Epithelial cell of esophagus (primary cell): ENCODE measurements around the gene TMEM175.

ENCODE experiments used
- DNase-seq: peaks from one replicate; pipeline ENCODE4 v3.0.0; 2010; ENCODE audit warnings: low read depth
- H3K4me3 ChIP-seq: 2 replicates; pipeline ENCODE4 v1.5.1; 2011; ENCODE audit warnings: mild to moderate bottlenecking, low read length, control low read depth
- TF ChIP-seq, protein P1 (sequence below): IDR thresholded peaks from 2 replicates; pipeline ENCODE4 v1.5.1; 2011; ENCODE audit warnings: low read depth, mild to moderate bottlenecking, low read length, control low read depth, inconsistent platforms; ENCODE audit not compliant: insufficient read depth; ENCODE audit errors: missing control alignments

Gene TMEM175

DNA sequence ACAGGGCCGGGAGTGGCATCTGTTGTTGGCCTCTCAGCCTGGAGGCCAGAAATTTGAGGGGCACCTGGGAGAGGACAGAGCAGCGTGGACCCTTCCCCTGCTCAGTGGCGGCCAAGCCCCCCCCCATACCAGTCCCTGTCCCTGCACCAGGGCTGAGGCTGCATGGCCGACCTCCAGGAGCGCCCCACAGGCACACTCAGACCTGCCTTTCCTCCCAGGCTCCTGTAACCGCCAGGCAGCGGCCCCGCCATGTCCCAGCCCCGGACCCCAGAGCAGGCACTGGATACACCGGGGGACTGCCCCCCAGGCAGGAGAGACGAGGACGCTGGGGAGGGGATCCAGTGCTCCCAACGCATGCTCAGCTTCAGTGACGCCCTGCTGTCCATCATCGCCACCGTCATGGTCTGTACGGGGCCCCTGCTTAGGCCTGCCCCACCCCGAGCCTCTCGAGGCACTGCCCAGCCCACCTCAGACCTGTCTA, 15.3 kb downstream of the TMEM175 start:
- H3K4me3 ChIP-seq = no peak overlapping the region
- TF ChIP-seq, protein P1, sequence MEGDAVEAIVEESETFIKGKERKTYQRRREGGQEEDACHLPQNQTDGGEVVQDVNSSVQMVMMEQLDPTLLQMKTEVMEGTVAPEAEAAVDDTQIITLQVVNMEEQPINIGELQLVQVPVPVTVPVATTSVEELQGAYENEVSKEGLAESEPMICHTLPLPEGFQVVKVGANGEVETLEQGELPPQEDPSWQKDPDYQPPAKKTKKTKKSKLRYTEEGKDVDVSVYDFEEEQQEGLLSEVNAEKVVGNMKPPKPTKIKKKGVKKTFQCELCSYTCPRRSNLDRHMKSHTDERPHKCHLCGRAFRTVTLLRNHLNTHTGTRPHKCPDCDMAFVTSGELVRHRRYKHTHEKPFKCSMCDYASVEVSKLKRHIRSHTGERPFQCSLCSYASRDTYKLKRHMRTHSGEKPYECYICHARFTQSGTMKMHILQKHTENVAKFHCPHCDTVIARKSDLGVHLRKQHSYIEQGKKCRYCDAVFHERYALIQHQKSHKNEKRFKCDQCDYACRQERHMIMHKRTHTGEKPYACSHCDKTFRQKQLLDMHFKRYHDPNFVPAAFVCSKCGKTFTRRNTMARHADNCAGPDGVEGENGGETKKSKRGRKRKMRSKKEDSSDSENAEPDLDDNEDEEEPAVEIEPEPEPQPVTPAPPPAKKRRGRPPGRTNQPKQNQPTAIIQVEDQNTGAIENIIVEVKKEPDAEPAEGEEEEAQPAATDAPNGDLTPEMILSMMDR = no peak
- no peak for DNase-seq

DNA sequence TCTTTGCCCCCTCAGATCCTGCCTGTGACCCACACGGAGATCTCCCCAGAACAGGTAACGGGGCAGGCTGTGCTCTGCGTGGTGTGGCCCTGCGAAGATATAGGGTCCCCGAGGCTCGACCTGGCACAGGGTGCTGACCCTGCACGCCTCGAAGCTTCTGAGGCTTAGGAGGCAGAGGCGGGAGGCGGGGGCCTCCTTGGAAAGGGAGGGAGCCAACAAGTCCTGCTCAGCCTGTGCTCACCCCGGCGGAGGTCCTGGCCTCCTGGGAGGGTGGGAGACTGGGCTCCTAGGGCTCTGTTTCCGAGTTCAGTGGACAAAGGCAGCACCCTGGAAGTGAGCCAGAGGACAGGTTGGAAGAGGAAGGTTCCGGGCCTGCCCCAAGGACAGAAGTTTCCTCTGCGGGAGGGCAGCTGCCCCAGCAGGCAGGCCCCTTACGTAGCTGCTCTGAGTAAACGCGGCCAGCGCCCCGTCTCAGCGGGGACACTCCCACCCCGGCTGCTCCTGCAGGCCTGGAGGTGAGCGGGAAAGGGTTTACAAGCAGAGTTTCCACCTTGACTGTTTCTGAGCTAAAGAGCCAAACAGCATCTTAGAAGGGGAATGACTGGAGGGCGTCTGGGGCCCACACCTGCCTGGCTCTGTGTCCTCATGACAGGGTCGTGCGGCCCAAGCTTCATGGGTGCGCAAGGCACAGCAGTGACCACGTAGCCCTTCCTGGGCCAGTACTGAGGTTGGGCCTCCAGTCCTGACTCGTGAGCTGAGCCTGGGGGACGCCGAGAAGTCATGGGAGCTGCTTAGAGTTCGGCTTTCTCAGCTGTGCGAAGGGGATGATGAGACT, 16.1 kb downstream of the TMEM175 start:
- TF ChIP-seq, protein P1 = no peak
- no peak for DNase-seq
- no peak overlapping the region for H3K4me3 ChIP-seq

GRCh38 chr4:948936-949300, 16.7 kb downstream of the TMEM175 start:
- no peak for DNase-seq
- TF ChIP-seq, protein P1 = no peak

GRCh38 chr4:949656-950055, 17.4 kb downstream of the TMEM175 start:
- TF ChIP-seq, protein P1 = no peak
- DNase-seq = no peak
- no peak overlapping the region for H3K4me3 ChIP-seq

More at GRCh38 chr4:948936-949300, 16.7 kb downstream of the TMEM175 start:
- no peak overlapping the region for H3K4me3 ChIP-seq

DNA sequence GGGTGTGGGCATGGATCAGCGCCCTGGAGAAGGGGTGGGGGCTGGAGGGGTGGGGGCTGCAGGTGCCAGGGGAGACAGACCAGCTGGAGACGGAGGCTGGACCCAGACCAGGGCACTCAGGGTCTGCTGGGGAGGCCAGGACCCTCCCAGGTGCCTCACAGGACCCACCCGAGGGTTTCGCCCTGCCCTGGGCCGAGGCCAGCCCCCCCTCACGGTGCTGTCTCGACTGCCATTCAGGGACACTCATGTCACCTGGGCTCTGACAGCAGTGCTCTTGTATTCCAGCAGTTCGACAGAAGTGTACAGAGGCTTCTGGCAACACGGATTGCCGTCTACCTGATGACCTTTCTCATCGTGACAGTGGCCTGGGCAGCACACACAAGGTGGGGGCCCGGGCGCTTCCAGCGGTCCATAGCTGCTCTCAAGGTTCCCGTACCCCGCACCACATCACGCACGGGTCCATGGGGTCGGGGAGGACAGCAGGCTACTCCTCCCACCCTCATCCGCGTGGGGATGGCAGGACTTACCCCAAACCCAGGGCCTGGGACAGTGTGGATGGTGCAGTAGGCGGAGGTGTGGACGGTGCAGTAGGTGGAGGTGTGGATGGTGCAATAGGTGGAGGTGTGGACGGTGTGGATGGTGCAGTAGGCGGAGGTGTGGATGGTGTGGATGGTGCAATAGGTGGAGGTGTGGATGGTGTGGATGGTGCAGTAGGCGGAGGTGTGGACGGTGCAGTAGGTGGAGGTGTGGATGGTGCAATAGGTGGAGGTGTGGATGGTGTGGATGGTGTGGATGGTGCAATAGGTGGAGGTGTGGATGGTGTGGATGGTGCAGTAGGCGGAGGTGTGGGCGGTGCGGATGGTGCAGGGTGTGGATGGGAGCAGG, 18.1 kb downstream of the TMEM175 start:
- TF ChIP-seq, protein P1 = no peak
- no peak overlapping the region for H3K4me3 ChIP-seq
- DNase-seq = no peak

- no peak for DNase-seq
- TF ChIP-seq, protein P1 = no peak
Measured at GRCh38 chr4:951186-951585, 18.9 kb downstream of the TMEM175 start.

More at GRCh38 chr4:951186-951585, 18.9 kb downstream of the TMEM175 start:
- no peak overlapping the region for H3K4me3 ChIP-seq
